Stimulated activated CD4-positive, alpha-beta T cell treated with anti-CD3 and anti-CD28 coated beads, Interleukin-12 subunit alpha, Interleukin-12 subunit beta, amount 100 ng/mL, for 24 hours (primary cell): ENCODE measurements around the gene AAR2.

Source experiments
- DNase-seq, 2 experiments: peaks; one replicate each; pipeline ENCODE4 v3.0.0-alpha.2; 2020; ENCODE audit warnings: low read depth in 2 of 2

AAR2 gene

GRCh38 chr20:36279776-36280175, 43.5 kb downstream of the AAR2 start:
- no peak for DNase-seq

GRCh38 chr20:36281785-36282380, 45.6 kb downstream of the AAR2 start:
- no peak for DNase-seq

DNA sequence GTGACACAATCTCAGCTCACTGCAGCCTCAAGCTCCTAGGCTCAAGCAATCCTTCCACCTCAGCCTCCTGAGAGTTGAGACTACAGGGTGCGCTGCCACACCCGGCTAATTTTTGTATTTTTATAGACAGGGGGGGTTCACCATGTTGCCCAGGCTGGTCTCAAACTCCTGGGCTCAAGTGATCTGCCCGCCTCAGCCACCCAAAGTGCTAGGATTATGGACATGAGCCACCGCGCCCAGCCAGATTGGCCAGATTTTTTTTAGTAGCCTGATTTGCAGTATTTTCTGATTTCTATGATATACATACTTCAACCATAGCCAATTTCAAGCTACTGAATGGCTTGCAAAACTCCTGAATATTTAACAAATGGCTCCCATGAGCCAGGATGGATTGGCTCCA, 48.5 kb downstream of the AAR2 start:
- no peak for DNase-seq

GRCh38 chr20:36285746-36286447, 49.6 kb downstream of the AAR2 start:
- DNase-seq, result no peak

DNA sequence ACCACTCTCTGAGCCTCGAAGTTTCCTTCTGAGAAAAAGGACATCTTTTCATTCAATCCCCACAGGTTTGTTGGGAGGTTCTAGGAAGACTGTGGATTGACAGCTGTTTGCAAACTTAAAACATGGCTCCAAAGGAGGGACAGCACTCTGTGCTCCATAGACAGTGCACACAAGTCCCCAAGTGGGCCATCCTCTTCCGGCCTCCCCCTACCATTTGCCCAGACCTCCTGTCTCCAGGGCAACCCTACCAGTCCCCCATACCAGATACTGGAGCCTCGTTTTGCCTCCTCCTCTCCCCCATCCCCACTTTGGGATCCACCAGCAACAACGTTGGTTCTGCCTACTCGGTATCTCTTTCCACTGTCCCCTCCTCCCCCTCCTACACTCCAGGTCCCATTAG, 61.4 kb downstream of the AAR2 start:
- DNase-seq, result no peak

- DNase-seq, result no peak
Measured at GRCh38 chr20:36298061-36298460, 61.8 kb downstream of the AAR2 start.

- DNase-seq, result no peak
Measured at GRCh38 chr20:36298795-36299339, 62.6 kb downstream of the AAR2 start.

- no peak for DNase-seq
Measured at GRCh38 chr20:36299459-36299858, 63.2 kb downstream of the AAR2 start.

DNA sequence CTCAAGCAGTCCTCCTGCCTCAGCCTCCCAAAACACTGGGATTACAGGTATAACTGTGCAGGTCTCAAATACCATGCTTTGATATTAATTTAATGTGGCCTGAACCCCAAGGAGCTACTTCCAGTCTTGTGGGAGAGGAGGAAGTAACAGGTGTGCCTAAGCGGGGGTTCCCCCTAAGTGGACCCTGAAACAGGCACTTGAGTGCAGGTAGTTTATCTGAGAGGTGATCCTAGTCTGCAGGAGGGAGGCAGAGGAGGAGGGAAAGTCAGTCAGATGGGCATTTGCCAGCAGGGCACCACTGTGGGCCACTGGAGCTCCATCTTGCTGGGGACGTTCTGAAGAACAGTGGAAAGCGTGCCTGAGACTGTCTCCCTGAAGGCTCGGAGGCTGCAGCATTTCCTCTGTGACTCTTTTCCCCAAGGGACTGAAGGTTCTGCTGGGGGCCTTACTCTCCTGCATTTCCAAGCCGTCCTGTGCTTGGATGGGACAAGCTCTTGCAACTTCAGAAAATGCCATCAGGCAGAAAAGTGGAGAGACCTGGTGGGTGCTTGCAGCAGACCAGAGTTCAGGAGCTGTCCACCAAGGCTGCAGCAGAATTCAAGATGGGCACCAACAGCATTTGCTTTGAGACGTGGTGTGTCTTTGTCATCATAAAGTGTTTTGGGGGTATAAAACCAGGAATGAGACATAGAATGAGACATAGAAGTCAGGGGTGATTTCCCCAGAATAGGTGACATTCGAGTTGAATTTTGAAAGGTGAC, 65.3 kb downstream of the AAR2 start:
- no peak for DNase-seq

GRCh38 chr20:36303020-36303595, 66.8 kb downstream of the AAR2 start:
- DNase-seq, result no peak

GRCh38 chr20:36303831-36304230, 67.6 kb downstream of the AAR2 start:
- DNase-seq, result no peak

GRCh38 chr20:36304786-36305495, 68.7 kb downstream of the AAR2 start:
- no peak for DNase-seq

DNA sequence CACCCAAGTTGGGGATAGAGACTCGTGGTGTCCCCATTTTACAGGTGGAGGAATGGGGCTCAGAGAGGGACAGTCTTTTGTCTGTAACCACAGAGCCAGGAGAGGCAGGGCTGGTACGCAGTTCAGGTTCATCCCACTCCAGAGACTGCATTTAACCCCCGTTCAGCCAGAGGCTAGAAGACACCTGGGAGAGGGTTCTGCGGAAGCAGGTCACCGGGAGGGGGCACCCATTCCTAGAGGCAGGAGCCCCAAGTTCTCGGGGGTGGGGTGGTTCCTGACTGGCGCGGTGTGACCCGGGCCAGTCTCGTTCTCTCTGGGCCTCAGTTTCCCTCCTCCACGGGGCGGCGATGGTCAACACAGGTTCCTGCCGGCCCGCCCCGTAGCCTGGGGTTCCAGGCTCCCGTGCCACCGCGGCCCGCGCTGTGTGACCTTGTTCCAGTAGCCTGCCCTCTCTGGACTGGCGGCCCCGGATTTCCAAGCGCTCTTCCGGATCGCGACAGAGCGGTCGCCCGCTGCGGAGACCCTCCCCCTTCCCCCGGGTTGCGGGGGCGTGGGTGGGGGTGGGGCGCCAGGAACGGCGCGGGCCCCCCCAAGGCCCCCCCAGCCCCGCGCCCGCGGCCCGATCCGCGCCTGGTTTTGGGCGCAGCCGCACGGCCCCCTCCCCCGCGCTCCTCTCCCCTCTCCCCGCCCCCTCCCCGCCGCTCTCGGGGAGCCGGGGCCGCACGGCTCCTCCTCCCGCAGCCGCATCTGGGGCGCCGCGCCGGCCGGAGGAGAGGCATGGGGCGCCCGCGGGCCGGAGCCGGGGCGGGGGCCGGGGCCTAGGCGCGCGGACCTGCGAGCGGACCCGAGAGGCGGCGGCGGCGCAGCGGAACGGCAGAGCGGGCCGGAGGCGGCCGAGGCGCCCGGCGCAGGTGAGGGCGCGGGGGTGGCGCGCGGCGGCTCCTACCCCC, 69.6 kb downstream of the AAR2 start, which contains the start of gene DLGAP4:
Gene DLGAP4, plus strand, starts transcription at position 738 of the 950 bp plus-strand sequence. CDS start 125,379 bp downstream, outside the sequence.
- DNase-seq, result no peak
